Measurements from ENCODE around the gene RAB6D.
"Not testable (repeated sequence)": the region's sequence is repeated elsewhere in the genome, so short reads cannot be mapped to it uniquely, and the experiment has no call there.

RAB6D gene

DNA sequence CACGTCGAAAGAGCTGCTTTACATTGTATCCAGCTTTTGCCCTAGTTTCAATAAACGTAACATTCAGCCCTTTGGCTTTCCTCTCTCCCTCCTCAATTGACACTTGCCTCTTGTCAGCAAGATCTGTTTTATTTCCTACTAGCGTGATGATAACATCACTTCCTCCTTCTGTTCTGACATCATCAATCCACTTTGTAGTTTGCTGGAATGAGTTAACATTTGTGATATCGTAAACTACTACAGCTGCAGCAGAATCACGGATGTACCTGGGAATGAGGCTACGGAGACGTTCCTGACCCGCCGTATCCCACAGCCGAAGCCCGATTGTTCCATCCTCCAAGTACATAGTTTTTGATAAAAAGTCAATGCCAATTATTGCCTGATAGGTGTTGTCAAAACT, 755 bp downstream of the RAB6D start:
- not testable (repeated sequence) for DNase-seq

DNA sequence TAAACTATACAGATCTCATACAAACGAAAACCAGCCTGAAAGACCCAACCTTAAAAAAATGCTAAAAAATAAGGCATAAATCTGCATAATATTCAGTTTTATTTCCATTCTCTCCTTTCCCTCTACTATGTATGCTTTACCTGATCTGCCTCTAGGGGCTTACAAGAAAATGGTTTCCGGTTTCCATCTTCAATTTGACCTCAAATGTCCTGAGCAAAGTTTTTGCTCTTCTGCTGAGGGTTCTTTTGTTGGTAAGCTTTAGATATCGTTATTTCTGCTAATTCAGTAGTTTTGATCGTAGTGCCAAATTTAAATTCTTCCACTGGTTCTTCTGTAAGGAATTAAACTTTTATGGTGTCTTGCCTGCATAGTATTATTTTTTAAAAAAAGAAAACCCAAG, 2.2 kb downstream of the RAB6D start:
- DNase-seq: not testable (repeated sequence)

DNA sequence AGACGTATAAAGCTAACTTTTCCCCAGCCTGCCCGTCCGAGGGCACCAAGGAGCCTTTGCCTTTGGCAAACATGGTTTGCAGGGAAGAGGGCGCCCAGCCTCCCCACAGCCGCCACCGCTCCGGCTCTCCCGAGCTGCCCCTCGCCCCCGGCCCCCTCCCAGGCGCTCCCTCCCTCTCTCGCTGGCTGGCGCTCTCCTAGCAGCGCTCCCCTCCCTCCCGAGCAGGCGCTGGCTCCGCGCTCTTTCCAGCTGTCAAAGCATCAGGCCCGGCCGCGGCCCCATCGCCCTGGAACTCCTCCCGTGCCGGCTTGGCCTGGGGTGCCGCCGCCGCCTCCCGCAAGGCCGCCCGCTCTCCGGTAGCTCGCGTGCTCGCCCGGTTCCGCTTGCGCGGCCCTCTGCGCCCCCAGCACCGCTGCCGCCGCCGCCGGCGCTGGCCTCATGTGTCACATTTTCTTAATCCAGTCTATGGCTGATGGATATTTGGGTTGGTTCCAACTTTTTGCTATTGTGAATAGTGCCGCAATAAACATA, 10.7 kb downstream of the RAB6D start:
- DNase-seq: not testable (repeated sequence)

DNA sequence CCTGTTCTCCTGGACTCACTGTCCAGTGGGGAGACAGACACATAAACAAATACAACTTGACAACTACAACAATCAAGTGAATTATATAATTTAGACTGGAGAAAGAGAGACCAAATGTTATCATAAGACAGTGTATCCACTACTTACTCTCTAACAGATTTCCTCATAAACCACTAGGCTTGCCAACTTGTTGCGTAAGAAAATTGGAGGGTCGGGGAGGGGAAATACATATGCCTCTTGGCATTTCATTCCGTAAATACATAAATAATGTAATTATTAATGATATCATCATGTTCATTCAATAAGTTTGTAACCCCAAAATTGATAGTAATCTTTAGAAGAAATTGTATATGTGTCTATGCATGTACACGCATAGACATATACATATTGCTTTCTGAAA, 14.9 kb downstream of the RAB6D start:
- no peak for DNase-seq

DNA sequence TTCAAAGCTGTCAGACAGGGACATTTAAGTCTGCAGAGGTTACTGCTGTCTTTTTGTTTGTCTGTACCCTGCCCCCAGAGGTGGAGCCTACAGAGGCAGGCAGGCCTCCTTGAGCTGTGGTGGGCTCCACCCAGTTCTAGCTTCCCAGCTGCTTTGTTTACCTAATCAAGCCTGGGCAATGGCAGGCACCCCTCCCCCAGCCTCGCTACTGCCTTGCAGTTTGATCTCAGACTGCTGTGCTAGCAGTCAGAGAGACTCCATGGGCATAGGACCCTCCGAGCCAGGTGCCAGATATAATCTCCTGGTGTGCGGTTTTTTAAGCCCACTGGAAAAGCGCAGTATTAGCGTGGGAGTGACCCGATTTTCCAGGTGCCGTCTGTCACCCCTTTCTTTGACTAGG, 16.9 kb downstream of the RAB6D start:
- DNase-seq: not testable (repeated sequence)

DNA sequence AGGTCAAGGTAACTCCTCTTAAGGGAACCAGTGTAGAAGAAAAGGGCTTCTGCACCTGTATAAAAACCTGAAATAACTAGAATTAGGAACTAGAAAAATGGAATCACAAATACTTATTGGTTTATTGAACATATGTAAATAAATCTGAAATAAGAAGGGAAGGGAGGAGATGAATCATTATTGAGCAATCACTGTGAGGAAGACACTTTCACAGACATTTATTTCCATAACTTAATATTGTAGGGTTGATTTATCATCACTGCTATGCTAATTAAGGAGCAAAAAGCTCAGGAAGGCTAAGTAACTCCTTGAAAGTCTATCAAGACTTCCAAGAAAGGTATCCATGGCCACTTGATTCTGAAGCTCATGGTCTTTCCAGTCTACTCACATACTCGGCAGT, 24.7 kb downstream of the RAB6D start:
- not testable (repeated sequence) for DNase-seq

DNA sequence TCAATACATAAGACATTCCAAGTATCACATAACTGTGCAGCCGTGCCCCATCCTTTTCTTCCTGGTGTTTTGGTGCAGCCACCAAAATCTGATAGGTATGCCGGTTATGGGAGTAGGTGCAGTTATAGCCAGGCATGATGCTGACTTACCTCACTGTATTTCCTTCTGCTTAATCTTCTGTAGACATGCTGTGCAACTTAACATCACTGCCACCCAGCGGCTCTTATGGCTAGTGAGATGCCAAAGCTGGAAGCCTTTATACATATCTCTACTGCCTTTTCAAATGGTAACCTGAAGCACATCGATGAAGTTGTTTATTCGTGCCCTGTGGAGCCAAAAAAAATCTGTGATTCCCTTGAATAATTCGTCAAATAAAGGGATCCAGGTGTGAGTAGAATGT, 28.6 kb downstream of the RAB6D start:
- DNase-seq: not testable (repeated sequence)

DNA sequence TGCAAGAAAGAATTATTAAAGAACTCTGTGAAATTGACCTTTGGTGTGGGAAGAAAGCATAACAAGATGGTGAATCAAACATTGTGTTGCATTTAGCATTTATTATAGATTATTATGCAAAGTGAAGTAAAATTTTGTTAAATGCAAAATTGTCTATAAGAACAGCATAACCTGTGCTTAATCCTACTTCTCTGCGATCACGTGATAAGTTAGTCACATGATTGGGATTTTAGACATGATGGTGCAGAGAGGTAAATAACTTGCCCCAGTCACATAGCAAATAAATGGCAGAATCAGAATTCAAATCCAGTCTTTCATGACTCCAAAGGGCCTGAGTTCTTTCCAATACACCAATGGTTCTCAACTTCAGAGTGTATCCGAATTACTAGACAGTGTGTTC, 31.3 kb downstream of the RAB6D start:
- DNase-seq: not testable (repeated sequence)

DNA sequence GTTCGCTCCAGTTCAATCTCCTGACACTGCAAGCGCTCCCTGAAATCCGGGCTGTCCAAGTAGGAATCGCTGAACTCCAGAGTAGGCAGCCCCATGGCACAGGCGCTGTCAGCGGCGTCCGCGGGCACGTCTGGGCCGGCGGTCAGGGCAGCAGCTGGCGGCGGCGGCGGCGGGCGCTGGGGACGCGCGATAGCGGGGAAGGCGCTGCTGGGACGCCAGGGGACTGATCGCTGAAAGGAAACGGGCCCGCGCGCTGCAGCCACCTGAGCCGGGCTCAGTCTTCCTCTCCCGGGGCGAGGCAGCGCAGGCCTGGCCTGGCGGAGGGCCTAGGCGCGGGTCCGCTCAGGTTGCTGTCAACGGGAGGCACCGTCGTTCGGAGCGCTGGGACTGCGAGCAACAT, 33.0 kb downstream of the RAB6D start:
- DNase-seq: not testable (repeated sequence)

DNA sequence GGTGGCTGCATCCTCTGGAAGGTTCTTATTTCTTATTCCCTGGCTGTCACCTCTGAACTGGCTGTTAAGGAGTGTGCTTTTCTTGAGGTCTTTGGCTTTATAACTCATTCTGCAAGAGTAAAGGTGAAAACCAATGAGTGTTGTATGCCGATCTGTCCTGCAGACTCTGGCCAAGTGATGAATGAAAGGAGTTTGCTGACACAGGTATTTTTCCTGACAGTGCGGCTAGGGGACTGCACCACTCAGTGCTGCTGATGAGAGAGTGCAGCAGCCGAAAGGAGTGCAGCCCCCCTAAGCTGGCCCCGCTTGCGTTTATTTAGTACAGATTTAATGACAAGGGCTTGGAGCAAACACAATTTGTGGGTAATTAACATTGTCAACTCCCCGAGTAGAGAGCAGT, 41.8 kb downstream of the RAB6D start:
- DNase-seq: no peak

DNA sequence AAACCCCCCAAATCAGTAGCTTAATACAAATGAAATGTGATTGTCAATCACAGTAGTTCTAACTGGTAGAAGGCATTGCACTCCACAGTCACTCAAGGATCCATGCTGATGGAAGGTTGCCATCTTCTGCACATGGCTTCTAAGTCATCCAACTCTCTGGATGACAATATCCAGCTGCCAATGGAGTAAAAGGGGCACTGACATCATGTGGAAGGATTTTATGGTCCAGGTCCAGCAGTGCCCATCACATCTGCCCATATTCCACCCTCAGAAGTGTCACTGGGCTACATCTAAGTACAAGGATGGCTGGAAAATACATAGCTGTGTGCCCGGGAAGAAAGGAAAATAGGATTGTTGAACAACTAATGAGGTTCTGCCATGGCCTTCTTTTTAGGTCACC, 42.6 kb downstream of the RAB6D start:
- not testable (repeated sequence) for DNase-seq

DNA sequence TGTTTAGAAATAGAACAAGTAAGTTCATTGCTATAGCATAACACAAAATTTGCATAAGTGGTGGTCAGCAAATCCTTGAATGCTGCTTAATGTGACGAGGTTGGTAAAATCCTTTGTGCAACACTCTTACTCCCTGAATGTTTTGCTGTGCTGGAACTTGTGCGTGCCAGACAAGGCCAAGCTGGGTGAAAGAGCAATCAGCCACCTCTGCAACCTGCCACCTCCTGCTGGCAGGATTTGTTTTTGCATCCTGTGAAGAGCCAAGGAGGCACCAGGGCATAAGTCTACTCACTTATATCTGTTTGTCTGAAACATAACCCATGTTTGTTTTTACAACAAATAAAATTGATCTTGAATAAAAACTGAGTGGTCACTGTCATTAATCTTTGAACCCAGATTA, 53.0 kb downstream of the RAB6D start:
- DNase-seq: not testable (repeated sequence)

Data from bone marrow (tissue), 2 donors.